Right lung (tissue), 5 donors: ENCODE data around the gene SOS1. TPM values are rescaled to one million over a fixed set of nuclear protein-coding genes. Genes with fewer than 3 reads are reported as not detected.
A peak's percentile ranks its signal among the peaks of the same experiment; 100 is the strongest.
"Not testable (repeated sequence)": the region's sequence is repeated elsewhere in the genome, so short reads cannot be mapped to it uniquely, and the experiment has no call there.

ENCODE experiments used
- DNase-seq, 2 donors: peaks; one replicate each; pipeline ENCODE4 v3.0.0-alpha.2; 2013
- polyA plus RNA-seq, 5 donors: library from polyadenylated mRNA; unstranded; fragments of 120-200 nt; gene quantifications; one replicate each; pipeline versions ENCODE4 v1.2.1 to v1.2.3, GENCODE V29; 2013; ENCODE audit warnings: inconsistent platforms in 1 of 5, low replicate concordance in 1 of 5; ENCODE audit not compliant: insufficient read length in 5 of 5, insufficient read depth in 1 of 5

SOS1 gene
- polyA plus RNA-seq, 5 donors: 36.2 to 74.9 (median 67.6) TPM

DNA sequence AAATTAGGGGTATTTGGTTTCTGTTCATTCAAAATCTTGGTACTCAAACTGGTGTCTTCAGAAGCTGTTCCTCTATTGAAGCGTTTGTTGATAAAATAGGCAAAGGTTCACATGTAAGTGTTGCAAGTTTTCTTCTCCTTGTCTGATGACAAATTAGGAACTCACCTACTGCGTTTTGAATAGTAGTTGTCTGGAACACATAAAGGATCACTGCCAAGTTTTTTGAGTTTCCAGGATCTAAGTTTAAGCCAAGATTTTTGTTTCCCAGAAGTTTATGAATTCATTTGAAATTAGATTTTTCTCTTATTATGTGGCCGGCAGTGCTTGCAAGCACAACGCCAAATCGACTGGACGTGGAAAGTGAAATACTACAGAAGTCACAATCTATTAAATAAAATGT, 145.8 kb downstream of the SOS1 start:
- no peak for DNase-seq

DNA sequence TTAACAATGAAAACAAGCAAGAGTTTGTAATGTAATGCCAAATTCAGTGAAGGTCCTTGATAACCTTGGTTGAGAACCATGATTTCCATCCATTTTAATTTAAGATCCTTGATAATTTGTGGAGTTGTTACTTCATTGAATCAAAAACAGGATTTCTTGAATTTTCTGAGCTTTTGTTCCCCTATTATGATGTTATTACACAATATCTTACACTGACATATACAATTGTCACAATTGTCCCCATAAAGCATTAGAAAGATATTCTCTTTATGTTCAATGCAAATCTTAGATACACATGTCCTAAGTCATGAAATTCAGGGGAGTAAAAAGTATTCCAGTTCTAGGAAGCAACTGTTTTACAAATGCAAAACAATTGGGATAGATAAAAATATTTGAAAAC, 147.6 kb downstream of the SOS1 start:
- DNase-seq: no peak

- DNase-seq: no peak
Observed at GRCh38 chr2:38971377-38971776, 149.5 kb downstream of the SOS1 start.

GRCh38 chr2:38968021-38968420, 152.8 kb downstream of the SOS1 start:
- DNase-seq: no peak

GRCh38 chr2:38966678-38967077, 154.2 kb downstream of the SOS1 start:
- no peak for DNase-seq

- DNase-seq: no peak
Observed at GRCh38 chr2:38966006-38966405, 154.8 kb downstream of the SOS1 start.

DNA sequence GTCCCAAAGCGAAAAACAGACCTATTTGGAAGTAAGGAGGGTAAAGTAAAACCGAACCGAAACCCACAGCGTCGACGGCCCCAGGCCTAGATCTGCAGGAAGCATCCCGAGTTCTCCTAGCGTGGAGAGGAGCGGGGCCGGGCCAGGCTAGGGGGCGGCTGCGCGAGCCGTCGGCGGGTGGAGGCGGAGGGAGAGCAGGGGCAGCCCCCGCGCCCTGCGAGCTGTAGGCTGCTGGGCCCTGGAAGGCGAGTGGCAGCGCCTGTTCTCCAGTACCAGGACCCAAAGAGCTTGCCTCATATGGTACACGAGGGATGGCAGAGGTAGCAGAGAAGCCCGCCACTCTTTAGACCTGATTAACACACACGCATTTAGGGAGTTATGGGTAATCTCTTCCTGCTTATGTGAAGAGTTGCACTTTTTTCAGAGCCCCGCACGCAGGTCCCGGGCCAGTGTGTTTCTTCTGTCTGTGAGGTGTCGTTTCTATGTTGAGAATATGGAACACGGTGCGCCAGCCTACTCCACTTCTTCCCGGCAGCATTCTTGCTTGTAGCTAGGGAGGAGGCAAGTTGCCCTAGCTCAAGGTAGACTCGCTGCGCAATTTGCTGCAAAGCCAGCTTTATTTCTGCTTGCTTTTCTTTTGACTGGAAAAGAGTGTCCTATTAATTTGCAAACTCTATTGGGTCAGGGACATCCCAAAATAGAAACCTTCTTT, 160.1 kb downstream of the SOS1 start:
- DNase-seq: no peak

DNA sequence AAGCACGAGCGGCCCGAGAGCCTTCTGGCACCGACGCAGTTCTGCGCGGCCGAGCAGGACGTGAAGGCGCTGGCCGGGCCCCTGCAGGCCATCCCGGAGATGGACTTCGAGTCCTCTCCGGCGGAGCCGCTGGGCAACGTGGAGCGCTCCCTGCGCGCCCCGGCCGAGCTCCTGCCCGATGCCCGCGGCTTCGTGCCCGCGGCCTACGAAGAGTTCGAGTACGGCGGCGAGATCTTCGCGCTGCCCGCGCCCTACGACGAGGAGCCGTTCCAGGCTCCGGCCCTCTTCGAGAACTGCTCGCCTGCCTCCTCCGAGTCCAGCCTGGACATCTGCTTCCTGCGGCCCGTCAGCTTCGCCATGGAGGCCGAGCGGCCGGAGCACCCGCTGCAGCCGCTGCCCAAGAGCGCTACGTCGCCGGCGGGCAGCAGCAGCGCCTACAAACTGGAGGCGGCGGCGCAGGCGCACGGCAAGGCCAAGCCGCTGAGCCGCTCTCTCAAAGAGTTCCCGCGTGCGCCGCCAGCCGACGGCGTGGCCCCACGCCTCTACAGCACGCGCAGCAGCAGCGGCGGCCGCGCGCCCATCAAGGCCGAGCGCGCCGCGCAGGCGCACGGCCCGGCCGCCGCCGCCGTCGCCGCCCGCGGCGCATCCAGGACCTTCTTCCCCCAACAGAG, 160.8 kb downstream of the SOS1 start:
- peak; percentile 85 to 87 for DNase-seq

DNA sequence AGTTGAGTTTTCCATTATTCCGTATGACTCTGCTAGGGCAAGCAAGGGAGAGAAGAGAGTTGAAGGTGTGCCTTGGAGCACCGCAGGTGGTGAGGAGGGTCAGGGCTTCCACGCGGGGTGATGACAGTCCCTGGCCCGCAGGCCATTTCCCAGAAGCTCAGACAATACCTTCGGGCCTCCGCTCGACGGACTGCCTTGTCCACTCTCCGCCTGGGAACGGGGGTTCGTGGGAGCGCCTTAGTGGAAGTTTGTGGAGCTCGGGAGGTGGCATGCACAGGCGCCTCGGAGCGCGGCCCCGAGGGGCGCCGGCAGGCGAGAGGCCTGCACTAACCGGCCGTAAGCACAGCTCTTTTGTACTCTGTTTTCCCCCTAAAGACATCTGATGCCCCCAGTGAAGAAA, 161.4 kb downstream of the SOS1 start:
- no peak for DNase-seq

GRCh38 chr2:38957972-38958371, 162.9 kb downstream of the SOS1 start:
- no peak for DNase-seq

DNA sequence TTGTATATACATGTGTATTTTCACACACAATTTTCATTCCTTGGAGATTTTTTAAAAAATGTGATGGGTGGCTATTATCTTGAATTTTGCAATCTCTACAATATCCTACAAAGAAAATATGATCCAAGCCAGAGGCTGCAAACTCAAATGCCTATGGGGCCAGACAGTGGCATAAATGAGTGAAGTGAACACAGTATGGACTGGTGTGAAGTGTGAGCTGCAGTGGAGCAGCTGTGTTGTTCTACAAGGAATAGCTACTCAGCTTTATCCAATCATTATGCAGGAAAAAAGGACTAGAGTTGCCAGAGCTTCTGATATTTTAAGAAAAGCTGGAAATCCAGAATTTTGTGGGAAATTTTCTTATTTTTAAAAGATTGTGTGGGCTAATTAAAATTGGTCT, 169.1 kb downstream of the SOS1 start:
- peak; percentile 65 to 74 for DNase-seq

- no peak for DNase-seq
Observed at GRCh38 chr2:38948995-38949394, 171.9 kb downstream of the SOS1 start.

DNA sequence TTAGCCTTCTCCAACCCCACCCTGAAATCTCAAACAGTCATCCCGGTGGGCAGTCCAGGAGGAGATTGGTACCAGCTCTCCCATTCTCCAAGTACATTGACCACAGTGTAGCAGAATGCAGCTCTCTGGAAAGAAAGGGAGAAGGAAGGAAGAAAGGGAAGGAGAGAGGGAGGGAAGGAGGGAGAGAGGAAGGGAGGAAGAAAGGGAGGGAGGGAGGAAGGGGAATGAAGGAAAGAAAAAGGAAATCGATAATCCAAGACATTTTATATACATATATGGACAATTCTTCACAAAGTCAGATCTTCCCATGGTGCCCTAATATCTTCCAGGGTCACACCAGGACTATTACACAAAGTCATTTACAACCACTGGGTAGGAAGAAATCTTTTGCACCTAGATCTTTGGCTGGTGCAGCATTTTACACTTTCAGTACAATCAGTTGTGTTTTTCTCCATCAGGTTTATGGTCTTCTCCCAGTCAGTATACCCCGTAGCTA, 172.4 kb downstream of the SOS1 start:
- DNase-seq: no peak

DNA sequence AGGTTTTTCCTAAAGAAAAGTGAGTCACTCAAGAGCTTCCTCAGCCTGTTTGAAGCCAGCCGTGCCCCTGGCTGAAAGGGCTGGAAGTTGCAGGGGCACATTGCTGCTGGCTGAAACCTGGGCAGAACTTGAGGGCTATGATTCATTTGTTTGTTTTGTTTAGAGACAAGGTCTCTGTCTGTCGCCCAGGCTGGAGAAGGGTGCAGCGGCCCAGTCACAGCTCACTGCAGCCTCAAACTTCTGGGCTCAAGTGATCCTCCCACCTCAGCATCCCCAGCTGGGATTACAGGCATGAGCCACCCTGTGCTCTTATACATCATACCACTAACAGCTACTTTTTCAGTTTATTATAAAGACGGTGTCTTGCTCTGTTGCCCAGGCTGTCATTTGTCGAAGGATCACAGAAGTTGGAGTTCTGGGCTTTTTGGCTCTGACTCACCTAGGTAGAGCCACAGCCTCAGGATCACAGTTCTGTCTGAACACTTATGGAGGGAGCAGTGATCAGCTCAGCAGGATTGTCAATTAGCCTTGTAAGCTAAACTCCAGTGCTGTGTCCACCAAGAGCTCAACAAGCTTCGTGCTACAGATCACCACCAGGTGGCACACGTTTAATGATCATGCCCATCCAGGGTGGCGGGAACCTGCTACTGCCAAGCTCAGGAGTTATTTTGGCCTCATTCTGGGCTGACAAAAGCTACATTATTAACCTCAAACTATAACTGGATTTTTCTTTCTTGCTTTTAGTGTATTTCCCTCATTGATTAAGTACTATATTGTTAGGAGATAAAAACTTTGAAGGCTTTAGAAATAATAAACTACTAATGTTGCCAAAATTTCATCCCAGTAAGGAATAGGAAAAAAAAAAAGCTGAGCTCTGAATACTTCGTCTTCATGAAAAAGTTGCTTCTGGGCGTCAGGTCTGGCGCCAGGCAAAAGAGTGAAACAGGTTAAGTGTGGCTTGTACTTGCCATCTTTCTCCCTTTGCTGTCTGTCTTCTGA, 173.3 kb downstream of the SOS1 start:
- peak in 1 of 2 donors; percentile 48 for DNase-seq

GRCh38 chr2:38945911-38946310, 174.9 kb downstream of the SOS1 start:
- no peak for DNase-seq

DNA sequence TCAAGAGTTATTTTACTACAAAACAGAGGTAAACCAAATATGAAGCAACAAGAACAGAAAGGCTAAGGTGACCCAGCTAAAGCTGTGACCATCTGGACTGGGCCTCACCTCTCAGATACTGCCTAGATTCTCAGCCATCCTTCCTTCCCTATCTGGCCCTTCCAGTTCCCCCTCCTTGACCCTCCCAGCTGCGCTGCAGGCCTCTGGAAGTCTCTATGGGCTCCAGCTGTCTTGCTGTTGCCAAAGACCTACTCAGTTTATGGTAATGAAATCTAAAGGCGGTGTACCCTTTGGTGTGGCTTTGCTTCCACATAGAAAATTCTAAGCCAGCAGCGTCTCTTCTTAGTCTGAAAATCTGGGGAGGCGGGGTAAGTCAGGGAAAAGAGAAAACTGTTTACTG, 175.5 kb downstream of the SOS1 start:
- no peak for DNase-seq

- DNase-seq: no peak
Observed at GRCh38 chr2:38943784-38944183, 177.1 kb downstream of the SOS1 start.

DNA sequence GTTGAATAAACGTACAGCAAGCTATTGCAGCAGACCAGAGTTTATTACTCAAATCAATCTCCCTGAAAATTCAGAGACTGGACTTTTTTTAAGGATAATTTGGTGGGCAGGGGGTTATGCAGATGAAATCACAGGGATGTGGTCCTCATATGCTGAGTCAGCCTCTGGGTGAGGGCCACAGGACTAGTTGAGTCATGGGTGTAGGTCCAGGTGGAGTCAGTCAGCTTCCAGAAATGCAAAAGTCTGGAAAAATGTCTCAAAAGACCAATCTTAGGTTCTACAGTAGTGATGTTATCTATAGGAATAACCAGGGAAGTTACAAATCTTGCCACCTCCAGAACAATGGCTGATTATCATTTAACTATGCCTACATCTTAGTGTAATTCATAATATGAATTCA, 180.1 kb downstream of the SOS1 start:
- DNase-seq: no peak

DNA sequence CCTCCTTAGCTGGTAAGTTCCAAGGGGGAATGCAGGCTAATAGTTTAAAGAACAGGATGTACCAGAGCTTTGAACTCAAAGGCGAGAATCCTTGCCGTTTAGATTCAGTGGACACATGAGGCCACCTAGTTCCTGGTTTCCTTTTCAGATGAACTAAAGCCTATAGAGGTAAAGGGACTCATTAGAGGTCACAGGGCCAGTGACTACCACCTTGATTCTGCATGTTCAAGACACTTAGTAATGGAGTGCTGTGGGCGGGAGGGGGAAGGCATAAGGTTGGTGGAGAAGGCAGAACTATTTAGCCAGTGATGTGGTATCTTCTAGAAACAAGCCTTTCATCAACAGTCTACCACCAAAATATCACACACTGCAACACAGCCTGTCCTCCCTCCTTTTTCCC, 183.3 kb downstream of the SOS1 start:
- no peak for DNase-seq

- not testable (repeated sequence) for DNase-seq
Observed at GRCh38 chr2:38936516-38936915, 184.3 kb downstream of the SOS1 start.

DNA sequence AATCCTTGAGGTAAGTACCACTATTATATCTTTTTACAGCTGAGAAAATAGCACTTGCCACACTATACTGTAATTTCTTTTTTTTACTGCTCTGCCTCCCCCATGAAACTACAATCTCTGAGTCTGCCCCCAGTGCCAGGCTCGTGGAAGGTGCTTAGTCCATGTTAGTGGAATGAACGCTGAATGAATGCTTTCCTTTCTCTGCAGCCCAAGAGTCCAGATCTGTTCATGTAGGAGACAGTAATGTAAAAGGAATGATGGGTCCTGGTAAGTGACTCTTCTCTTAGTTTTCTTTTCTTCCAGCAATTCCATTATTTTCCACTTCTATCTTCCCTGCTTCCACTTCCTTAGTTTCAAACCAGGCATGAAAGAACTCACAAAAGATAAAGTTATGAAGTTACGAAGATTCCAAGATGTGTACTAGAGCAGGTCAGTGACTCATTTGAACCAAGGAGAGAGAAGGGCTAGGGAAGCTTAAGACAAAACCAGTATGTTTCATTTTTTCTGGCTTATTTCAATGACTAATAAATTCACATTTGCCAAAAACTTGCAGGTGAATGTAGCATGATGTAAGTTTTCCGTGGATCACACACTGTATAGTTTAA, 185.2 kb downstream of the SOS1 start:
- DNase-seq: no peak

DNA sequence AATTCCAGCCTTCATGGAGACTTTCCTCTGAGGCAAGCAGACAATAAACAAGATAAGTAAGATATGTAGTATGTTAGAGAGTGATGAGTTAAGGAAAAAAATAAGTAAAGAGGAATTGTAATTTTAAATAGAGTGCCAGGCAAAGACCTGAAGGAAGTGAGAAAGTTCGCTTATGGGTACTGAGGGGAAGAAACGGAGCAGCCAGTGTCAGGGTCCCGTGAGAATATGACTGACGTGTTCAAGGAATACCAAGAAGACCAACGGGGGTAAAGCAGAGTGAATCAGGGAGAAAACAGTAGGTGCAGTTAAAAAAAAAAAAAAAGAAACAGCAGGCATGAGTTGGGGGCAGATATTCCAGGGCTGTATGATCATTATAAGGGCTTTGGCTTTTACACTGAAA, 186.1 kb downstream of the SOS1 start:
- no peak for DNase-seq
